Muscle layer of duodenum (tissue), 2 donors: ENCODE results near the gene PRTFDC1.
"Not testable (repeated sequence)": the region's sequence is repeated elsewhere in the genome, so short reads cannot be mapped to it uniquely, and the experiment has no call there.

ENCODE experiments used
- H3K27ac ChIP-seq: one replicate; pipeline ENCODE4 v1.7.0; 2013; ENCODE audit warnings: mild to moderate bottlenecking, low read length
- H3K27me3 ChIP-seq: one replicate; pipeline ENCODE4 v1.7.0; 2013; ENCODE audit warnings: low read depth, mild to moderate bottlenecking, control low read depth, low read length
- H3K36me3 ChIP-seq, 2 donors: one replicate each; pipeline ENCODE4 v1.7.0; 2013; ENCODE audit warnings: low read length in 2 of 2, control low read depth in 1 of 2, mild to moderate bottlenecking in 1 of 2; ENCODE audit not compliant: insufficient read depth in 2 of 2, control insufficient read depth in 1 of 2
- H3K4me1 ChIP-seq, 2 donors: one replicate each; pipeline ENCODE4 v1.7.0; 2013; ENCODE audit warnings: low read length in 2 of 2, mild to moderate bottlenecking in 2 of 2, control low read depth in 1 of 2, moderate library complexity in 1 of 2; ENCODE audit not compliant: insufficient read depth in 2 of 2, control insufficient read depth in 1 of 2
- H3K4me3 ChIP-seq, 2 donors: one replicate each; pipeline ENCODE4 v1.7.0; 2013; ENCODE audit warnings: low read length in 2 of 2, low read depth in 1 of 2, mild to moderate bottlenecking in 1 of 2
- H3K9me3 ChIP-seq, 2 donors: one replicate each; pipeline ENCODE4 v1.7.0; 2013; ENCODE audit warnings: low read length in 2 of 2, control low read depth in 1 of 2, mild to moderate bottlenecking in 1 of 2; ENCODE audit not compliant: control insufficient read depth in 1 of 2
- donor health status: healthy.

The PRTFDC1 gene

GRCh38 chr10:24963521-24964041 lies 11.2 kb upstream of the PRTFDC1 start:
- Histone ChIP-seq H3K4me3 (no peak overlapping the region), H3K27me3 (no peaks in the 10 kb centered on the region), H3K9me3 (no peaks in the 10 kb centered on the region), H3K27ac (peak overlapping the region; percentile 46), H3K36me3 (no peaks in the 10 kb centered on the region), H3K4me1 (peaks cover 0 to 9% of the 10 kb centered on the region in 2 donors)

- H3K4me1 ChIP-seq: peaks cover 0 to 9% of the 10 kb centered on the region in 2 donors
- no peaks in the 10 kb centered on the region for H3K9me3 ChIP-seq
- peak overlapping the region; percentile 46 for H3K27ac ChIP-seq
- H3K27me3 ChIP-seq: no peaks in the 10 kb centered on the region
- no peak overlapping the region for H3K4me3 ChIP-seq
- no peaks in the 10 kb centered on the region for H3K36me3 ChIP-seq
Observed at GRCh38 chr10:24962995-24963394, 10.6 kb upstream of the PRTFDC1 start.

- H3K27me3 ChIP-seq: no peaks in the 10 kb centered on the region
- H3K27ac ChIP-seq: no peak overlapping the region
- H3K4me3 ChIP-seq: no peak overlapping the region
- no peaks in the 10 kb centered on the region for H3K9me3 ChIP-seq
- H3K4me1 ChIP-seq: peaks cover 0 to 9% of the 10 kb centered on the region in 2 donors
- H3K36me3 ChIP-seq: no peaks in the 10 kb centered on the region
Observed at GRCh38 chr10:24961582-24961981, 9.2 kb upstream of the PRTFDC1 start.

- peak overlapping the region; percentile 65 for H3K27ac ChIP-seq
- H3K36me3 ChIP-seq: no peaks in the 10 kb centered on the region
- H3K9me3 ChIP-seq: no peaks in the 10 kb centered on the region
- H3K4me3 ChIP-seq: no peak overlapping the region
- peaks cover 0 to 9% of the 10 kb centered on the region in 2 donors for H3K4me1 ChIP-seq
- H3K27me3 ChIP-seq: no peaks in the 10 kb centered on the region
Observed at GRCh38 chr10:24959382-24959730, 7.0 kb upstream of the PRTFDC1 start.

- Histone ChIP-seq H3K4me1 (peaks cover 0 to 9% of the 10 kb centered on the region in 2 donors), H3K4me3 (no peak overlapping the region), H3K36me3 (no peaks in the 10 kb centered on the region), H3K27ac (peak overlapping the region; percentile 65), H3K27me3 (no peaks in the 10 kb centered on the region), H3K9me3 (no peaks in the 10 kb centered on the region)
Observed at GRCh38 chr10:24958721-24959381, 6.4 kb upstream of the PRTFDC1 start.

- Histone ChIP-seq H3K36me3 (no peaks in the 10 kb centered on the region), H3K4me1 (peaks cover 0 to 9% of the 10 kb centered on the region in 2 donors), H3K27ac (peak overlapping the region; percentile 65), H3K4me3 (no peak overlapping the region), H3K9me3 (no peaks in the 10 kb centered on the region), H3K27me3 (no peaks in the 10 kb centered on the region)
Observed at GRCh38 chr10:24958091-24958720, 5.8 kb upstream of the PRTFDC1 start.

GRCh38 chr10:24957624-24958051 lies 5.2 kb upstream of the PRTFDC1 start:
- not testable (repeated sequence) for H3K4me3 ChIP-seq, H3K27me3 ChIP-seq, H3K9me3 ChIP-seq, H3K36me3 ChIP-seq, H3K4me1 ChIP-seq
- peak overlapping the region; percentile 35 for H3K27ac ChIP-seq

- H3K27me3 ChIP-seq: no peaks in the 10 kb centered on the region
- no peaks in the 10 kb centered on the region for H3K36me3 ChIP-seq
- peaks cover 0 to under 1% of the 10 kb centered on the region in 2 donors for H3K4me1 ChIP-seq
- H3K27ac ChIP-seq: peak overlapping the region; percentile 10
- H3K9me3 ChIP-seq: no peaks in the 10 kb centered on the region
- peak overlapping the region in 1 of 2 donors; percentile 60 for H3K4me3 ChIP-seq
Observed at GRCh38 chr10:24953675-24954074, 1.3 kb upstream of the PRTFDC1 start.

- Histone ChIP-seq H3K27ac (peak overlapping the region; percentile 10), H3K27me3 (no peaks in the 10 kb centered on the region), H3K9me3 (no peaks in the 10 kb centered on the region), H3K4me1 (no peaks in the 10 kb centered on the region), H3K36me3 (no peaks in the 10 kb centered on the region), H3K4me3 (peak overlapping the region; percentile 60 to 65)
Observed at GRCh38 chr10:24952707-24953645, 570 bp upstream of the PRTFDC1 start.

GRCh38 chr10:24951201-24952142 lies 934 bp downstream of the PRTFDC1 start:
- H3K36me3 ChIP-seq: no peaks in the 10 kb centered on the region
- peak overlapping the region; percentile 53 to 65 for H3K4me3 ChIP-seq
- no peak overlapping the region for H3K27ac ChIP-seq
- H3K9me3 ChIP-seq: no peaks in the 10 kb centered on the region
- H3K4me1 ChIP-seq: no peaks in the 10 kb centered on the region
- H3K27me3 ChIP-seq: no peaks in the 10 kb centered on the region
